Neural cell (in vitro differentiated cells): ENCODE results near the gene CMKLR1.

Experiments
- CTCF ChIP-seq: fragments of 450-650 bp; IDR thresholded peaks from 2 replicates; pipeline ENCODE4 v1.5.1; 2014; ENCODE audit warnings: antibody characterized with exemption, mild to moderate bottlenecking, moderate library complexity; ENCODE audit not compliant: poor library complexity, severe bottlenecking
- EP300 ChIP-seq: fragments of 450-650 bp; conservative IDR thresholded peaks from 2 replicates; pipeline ENCODE4 v1.6.1; 2014; ENCODE audit warnings: antibody characterized with exemption, mild to moderate bottlenecking, moderate library complexity; ENCODE audit not compliant: poor library complexity, severe bottlenecking
- POLR2AphosphoS5 ChIP-seq: IDR thresholded peaks from 2 replicates; pipeline ENCODE4 v1.6.1; 2012
- SMC3 ChIP-seq: fragments of 450-650 bp; conservative IDR thresholded peaks from 2 replicates; pipeline ENCODE4 v1.6.1; 2014; ENCODE audit warnings: antibody characterized with exemption, mild to moderate bottlenecking, moderate library complexity; ENCODE audit not compliant: poor library complexity

GRCh38 chr12:108302403-108303311 is 36.5 kb downstream of the CMKLR1 start:
- TF ChIP-seq CTCF (no peak), POLR2AphosphoS5 (no peak), EP300 (no peak), SMC3 (no peak)
